Common myeloid progenitor, CD34-positive (primary cell): ENCODE data around the gene TGDS. TPM values are rescaled to one million over a fixed set of nuclear protein-coding genes. Genes with fewer than 3 reads are reported as not detected.
"Not testable (repeated sequence)": the region's sequence is repeated elsewhere in the genome, so short reads cannot be mapped to it uniquely, and the experiment has no call there.

Experiments
- CTCF ChIA-PET: fragments of 350-600 bp; sonication (Branson Sonifier 250); formaldehyde crosslinking; loops from one replicate; lab custom pipeline; 2021; ENCODE audit warnings: antibody characterized with exemption; lab: Charles Lee
- POLR2A ChIA-PET: fragments of 350-600 bp; sonication (Branson Sonifier 250); formaldehyde crosslinking; loops from one replicate; lab custom pipeline; 2021; ENCODE audit warnings: antibody characterized with exemption; lab: Charles Lee
- DNase-seq, 3 donors: peaks; one replicate each; pipeline versions ENCODE4 v3.0.0 to v3.0.0-alpha.2; 2013
- H3K27ac ChIP-seq, 2 experiments: 1 replicate in 1 of 2; 2 replicates in 1 of 2; pipeline ENCODE4 v1.7.0; 2013; ENCODE audit warnings: inconsistent platforms in 2 of 2, low read length in 2 of 2, mild to moderate bottlenecking in 2 of 2, low read depth in 1 of 2, moderate library complexity in 1 of 2; ENCODE audit not compliant: severe bottlenecking in 2 of 2, insufficient read depth in 1 of 2, poor library complexity in 1 of 2
- H3K27me3 ChIP-seq, 5 experiments: replicated peaks in 2 of 5; 1 replicate in 3 of 5; 2 replicates in 2 of 5; pipeline versions ENCODE4 v1.6.1 to v1.7.0; 2013; ENCODE audit warnings: low read length in 4 of 5, mild to moderate bottlenecking in 2 of 5, moderate library complexity in 2 of 5, inconsistent platforms in 1 of 5; ENCODE audit not compliant: insufficient read depth in 5 of 5, control insufficient read depth in 4 of 5
- H3K36me3 ChIP-seq, 4 experiments: 1 replicate in 2 of 4; 2 replicates in 2 of 4; pipeline versions ENCODE4 v1.6.1 to v1.7.0; 2013; ENCODE audit warnings: low read length in 3 of 4, control low read depth in 1 of 4, mild to moderate bottlenecking in 1 of 4; ENCODE audit not compliant: control insufficient read depth in 4 of 4, insufficient read depth in 4 of 4
- H3K4me1 ChIP-seq, 4 experiments: 1 replicate in 3 of 4; 2 replicates in 1 of 4; pipeline versions ENCODE4 v1.6.1 to v1.7.1; 2013; ENCODE audit warnings: low read length in 3 of 4, mild to moderate bottlenecking in 3 of 4, control low read depth in 1 of 4, inconsistent platforms in 1 of 4, moderate library complexity in 1 of 4; ENCODE audit not compliant: control insufficient read depth in 4 of 4, insufficient read depth in 4 of 4; ENCODE audit errors: control extremely low read depth in 1 of 4
- H3K4me3 ChIP-seq, 7 experiments: 1 replicate in 4 of 7; 2 replicates in 3 of 7; pipeline versions ENCODE4 v1.5.1 to v1.7.0; 2013; ENCODE audit warnings: mild to moderate bottlenecking in 7 of 7, low read length in 6 of 7, moderate library complexity in 6 of 7, inconsistent platforms in 2 of 7, low read depth in 2 of 7, control low read depth in 1 of 7; ENCODE audit not compliant: insufficient read depth in 4 of 7, control insufficient read depth in 1 of 7; ENCODE audit errors: extremely low read depth in 1 of 7
- H3K9me3 ChIP-seq, 5 experiments: 1 replicate in 4 of 5; 2 replicates in 1 of 5; pipeline versions ENCODE4 v1.6.1 to v1.7.1; 2013; ENCODE audit warnings: low read length in 4 of 5, mild to moderate bottlenecking in 2 of 5, inconsistent platforms in 1 of 5, low read depth in 1 of 5, moderate library complexity in 1 of 5; ENCODE audit not compliant: control insufficient read depth in 4 of 5, insufficient read depth in 2 of 5; ENCODE audit errors: control extremely low read depth in 1 of 5
- WGBS: methylation state at CpG from one replicate; pipeline ENCODE4 v1.1.5; 2013; ENCODE audit not compliant: insufficient coverage; 5-methylcytosine and 5-hydroxymethylcytosine counted together
- polyA plus RNA-seq: library from polyadenylated mRNA; unstranded; fragments of 120-200 nt; gene quantifications from one replicate; pipeline ENCODE4 v1.2.1, GENCODE V29; 2013

The TGDS gene
- 13.6 TPM for polyA plus RNA-seq

GRCh38 chr13:94595950-94596574 is at the start of gene TGDS:
Gene TGDS (minus strand): TSS chr13:94596152. CDS start chr13:94596136, 16 bp downstream.
- Histone ChIP-seq H3K27me3 (no peaks in the 10 kb centered on the region), H3K4me1 (peaks cover 8 to 25% (median 17%) of the 10 kb centered on the region in 4 experiments), H3K9me3 (no peaks in the 10 kb centered on the region), H3K36me3 (peaks cover 0 to 15% (median 4%) of the 10 kb centered on the region in 4 experiments), H3K4me3 (peak within 1 kb of the TSS; percentile 84 to 100 (median 93)), H3K27ac (peak within 1 kb of the TSS; percentile 67 to 90)
- DNase-seq, result peak; percentile 95 to 97 (median 95)
- WGBS, result under 1% methylated on average over 36 of the region's 41 CpGs
- ChIA-PET POLR2A (interaction anchor here (0.8 kb wide), 1 partner anchor 47 kb away, joined by 3 read pairs; no protein-coding TSS in a partner anchor), CTCF (interaction anchor here (0.9 to 3.5 kb wide), 6 partner anchors 9 to 160 kb away, joined by 3 to 12 read pairs (median 4); no protein-coding TSS in a partner anchor)

GRCh38 chr13:94641409-94641941 is 45.5 kb upstream of the TGDS start:
- ChIA-PET POLR2A (no interaction called here), CTCF (no interaction called here)
- no peak overlapping the region for H3K4me3 ChIP-seq
- H3K27me3 ChIP-seq, result peaks cover 0 to 4% (median 0%) of the 10 kb centered on the region in 5 experiments
- WGBS, result 100% methylated on average over 1 of the region's 3 CpGs
- H3K9me3 ChIP-seq, result peaks cover 0 to 2% (median 0%) of the 10 kb centered on the region in 5 experiments
- H3K36me3 ChIP-seq, result no peaks in the 10 kb centered on the region
- no peak for DNase-seq
- no peaks in the 10 kb centered on the region for H3K4me1 ChIP-seq
- no peak overlapping the region for H3K27ac ChIP-seq

GRCh38 chr13:94640721-94641120 is 44.8 kb upstream of the TGDS start:
- CTCF ChIA-PET, result no interaction called here

GRCh38 chr13:94637677-94638076 is 41.7 kb upstream of the TGDS start:
- H3K4me3 ChIP-seq, H3K9me3 ChIP-seq, DNase-seq, POLR2A ChIA-PET, H3K27me3 ChIP-seq, H3K4me1 ChIP-seq, H3K27ac ChIP-seq, H3K36me3 ChIP-seq: not testable (repeated sequence)
- WGBS, result no CpG with 5 or more reads among the region's 3 CpGs
- CTCF ChIA-PET, result interaction anchor here (1.4 kb wide), 1 partner anchor 22 kb away, joined by 3 read pairs; no protein-coding TSS in a partner anchor

More at GRCh38 chr13:94640721-94641120, 44.8 kb upstream of the TGDS start:
- H3K4me1 ChIP-seq, result no peaks in the 10 kb centered on the region
- no peak overlapping the region for H3K27ac ChIP-seq
- H3K27me3 ChIP-seq, result peaks cover 0 to 2% (median 0%) of the 10 kb centered on the region in 5 experiments
- no peak overlapping the region for H3K4me3 ChIP-seq
- no peak for DNase-seq
- POLR2A ChIA-PET, result no interaction called here
- H3K36me3 ChIP-seq, result no peaks in the 10 kb centered on the region
- H3K9me3 ChIP-seq, result peaks cover 0 to 2% (median 0%) of the 10 kb centered on the region in 5 experiments
- no CpG with 5 or more reads among the region's 2 CpGs for WGBS

GRCh38 chr13:94636942-94637578 is 41.1 kb upstream of the TGDS start:
- no peak for DNase-seq
- no peaks in the 10 kb centered on the region for H3K4me1 ChIP-seq
- H3K4me3 ChIP-seq, result no peak overlapping the region
- H3K36me3 ChIP-seq, result peaks cover 0 to 3% (median 1%) of the 10 kb centered on the region in 4 experiments
- ChIA-PET CTCF (interaction anchor here (1.4 kb wide), 1 partner anchor 22 kb away, joined by 3 read pairs; no protein-coding TSS in a partner anchor), POLR2A (no interaction called here)
- H3K27ac ChIP-seq, result no peak overlapping the region
- peaks cover 0 to 2% (median 0%) of the 10 kb centered on the region in 5 experiments for H3K9me3 ChIP-seq
- peaks cover 0 to 2% (median 0%) of the 10 kb centered on the region in 5 experiments for H3K27me3 ChIP-seq
- WGBS, result no CpG with 5 or more reads among the region's 1 CpG

GRCh38 chr13:94636096-94636495 is 40.1 kb upstream of the TGDS start:
- WGBS, result 97% methylated on average over 4 of the region's 5 CpGs
- H3K4me3 ChIP-seq, H3K27me3 ChIP-seq, CTCF ChIA-PET, H3K4me1 ChIP-seq, POLR2A ChIA-PET, H3K9me3 ChIP-seq, H3K36me3 ChIP-seq, DNase-seq, H3K27ac ChIP-seq: not testable (repeated sequence)
